Activated CD4-positive, alpha-beta T cell treated with anti-CD3 and anti-CD28 coated beads for 24 hours (primary cell): ENCODE results near the gene SLC44A2.
"Not testable (repeated sequence)": the region's sequence is repeated elsewhere in the genome, so short reads cannot be mapped to it uniquely, and the experiment has no call there.

ENCODE experiments used
- DNase-seq, 2 donors: peaks; one replicate each; pipeline ENCODE4 v3.0.0-alpha.2; 2020; ENCODE audit warnings: low read depth in 2 of 2

SLC44A2 gene

DNA sequence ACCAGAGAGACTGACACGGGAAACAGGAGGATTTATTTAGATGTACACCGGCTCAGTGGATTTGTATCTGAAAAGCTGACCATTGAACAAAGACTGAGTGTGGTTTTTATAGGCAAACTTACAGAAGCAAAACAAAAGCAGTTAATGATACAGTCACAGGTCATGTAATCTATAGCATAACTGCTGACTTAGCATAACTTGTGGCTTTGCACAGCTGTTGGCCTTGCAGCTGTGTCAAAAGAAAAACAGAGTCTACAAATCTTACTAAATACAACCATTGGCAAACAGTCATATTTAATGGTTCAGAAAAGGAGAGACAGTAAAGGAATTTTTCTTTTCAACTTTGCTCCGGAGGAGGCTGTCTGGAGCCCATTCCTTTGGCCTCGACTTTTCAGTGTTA lies 26.5 kb downstream of the SLC44A2 start:
- no peak for DNase-seq

DNA sequence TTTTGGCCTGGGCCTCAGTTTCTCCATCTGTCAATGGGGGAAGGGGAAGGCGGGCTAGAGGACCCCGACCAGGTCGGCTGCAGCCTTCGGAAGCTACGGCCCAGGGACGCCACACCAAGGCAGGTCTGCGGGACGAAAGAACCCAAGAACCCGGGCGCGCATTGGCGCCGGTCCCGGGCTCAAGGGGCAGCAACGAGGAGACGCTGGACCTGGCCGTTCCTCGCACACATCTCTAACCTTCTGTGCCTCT lies 28.1 kb downstream of the SLC44A2 start:
- no peak for DNase-seq

- DNase-seq = peak; percentile 98
These were observed 28.6 kb downstream of the SLC44A2 start, which contains the start of gene ILF3 for GRCh38 chr19:10653732-10654609. Gene ILF3 (plus strand): TSS chr19:10654346. CDS start chr19:10670606, 16,260 bp downstream.

- DNase-seq = peak; percentile 49 to 52
These were observed 29.5 kb downstream of the SLC44A2 start for GRCh38 chr19:10654610-10655456.

GRCh38 chr19:10655457-10656312 lies 30.3 kb downstream of the SLC44A2 start:
- no peak for DNase-seq

GRCh38 chr19:10660346-10660745 lies 35.0 kb downstream of the SLC44A2 start:
- no peak for DNase-seq

- no peak for DNase-seq
These were observed 36.6 kb downstream of the SLC44A2 start for GRCh38 chr19:10661946-10662345.

DNA sequence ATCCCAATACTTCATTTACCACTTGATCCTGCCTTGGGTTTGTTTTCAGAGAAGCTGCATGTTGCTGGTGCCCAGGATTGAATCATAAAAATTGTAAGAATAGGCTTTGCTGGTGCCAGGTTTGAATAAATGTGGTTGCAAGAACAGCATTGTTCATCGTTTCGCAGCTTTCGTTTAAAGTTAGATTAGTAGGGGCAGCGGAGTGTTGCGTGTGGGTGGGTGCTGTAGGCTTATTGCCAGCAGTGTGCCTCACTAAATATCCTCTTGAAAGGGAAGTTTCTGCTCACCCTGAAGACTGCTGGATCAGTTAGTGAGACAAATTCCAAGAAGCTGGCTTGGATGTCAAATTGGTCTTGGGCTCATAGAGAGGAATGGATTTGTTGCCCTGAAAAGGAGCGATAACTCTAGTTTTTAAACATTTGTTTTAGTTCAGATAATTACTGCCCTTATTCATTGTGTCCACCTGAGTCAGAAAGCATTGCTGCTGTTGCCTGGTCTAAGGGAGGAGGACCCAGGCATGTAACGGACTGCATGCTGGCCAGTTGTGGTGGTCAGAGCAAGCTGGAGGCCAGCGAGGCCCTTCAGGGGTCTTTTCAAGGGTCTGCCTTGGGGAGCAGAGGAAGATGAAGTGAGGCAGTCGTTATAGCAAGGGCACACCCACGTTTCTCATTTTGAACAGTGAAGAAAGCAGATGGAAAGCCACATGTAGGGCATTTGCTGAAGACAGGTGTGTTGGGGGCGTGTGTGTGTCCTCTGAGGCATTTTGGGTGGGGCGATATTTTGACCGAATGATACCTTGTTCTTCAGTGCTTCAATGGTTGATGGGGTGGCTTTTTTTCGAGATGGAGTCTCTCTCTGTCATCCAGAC lies 37.3 kb downstream of the SLC44A2 start:
- no peak for DNase-seq

DNA sequence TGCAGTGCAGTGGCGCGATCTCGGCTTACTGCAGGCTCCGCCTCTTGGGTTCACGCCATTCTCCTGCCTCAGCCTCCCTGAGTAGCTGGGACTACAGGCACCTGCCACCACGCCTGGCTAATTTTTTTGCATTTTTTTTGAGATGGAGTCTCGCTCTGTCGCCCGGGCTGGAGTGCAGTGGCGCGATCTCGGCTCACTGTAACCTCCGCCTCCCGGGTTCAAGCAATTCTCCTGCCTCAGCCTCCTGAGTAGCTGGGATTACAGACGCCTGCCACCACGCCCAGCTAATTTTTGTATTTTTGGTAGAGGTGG lies 37.9 kb downstream of the SLC44A2 start:
- not testable (repeated sequence) for DNase-seq

DNA sequence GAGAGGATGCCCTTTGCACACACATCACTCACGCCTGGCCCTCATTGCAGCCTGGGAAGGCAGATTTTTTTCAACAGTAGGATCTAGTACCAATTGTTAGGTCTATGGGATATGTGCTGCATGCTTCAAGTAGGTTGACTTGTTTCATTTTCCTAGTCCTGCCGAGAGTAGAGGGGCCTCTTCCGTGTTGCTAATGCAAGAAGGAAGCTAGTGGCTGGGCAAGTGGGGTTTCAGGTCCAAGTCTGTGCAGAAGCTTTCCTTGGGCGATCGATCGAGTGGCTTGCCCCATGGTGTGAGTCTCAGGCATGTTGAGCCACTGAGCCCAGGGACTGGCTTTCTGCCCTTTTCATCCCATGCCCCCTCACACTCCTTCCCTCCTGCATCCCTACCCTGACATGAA lies 42.5 kb downstream of the SLC44A2 start:
- no peak for DNase-seq

- no peak for DNase-seq
These were observed 43.9 kb downstream of the SLC44A2 start for GRCh38 chr19:10669246-10669645.

- no peak for DNase-seq
These were observed 44.8 kb downstream of the SLC44A2 start for GRCh38 chr19:10670182-10670581.

- DNase-seq = no peak
These were observed 45.8 kb downstream of the SLC44A2 start for GRCh38 chr19:10670876-10671804.

DNA sequence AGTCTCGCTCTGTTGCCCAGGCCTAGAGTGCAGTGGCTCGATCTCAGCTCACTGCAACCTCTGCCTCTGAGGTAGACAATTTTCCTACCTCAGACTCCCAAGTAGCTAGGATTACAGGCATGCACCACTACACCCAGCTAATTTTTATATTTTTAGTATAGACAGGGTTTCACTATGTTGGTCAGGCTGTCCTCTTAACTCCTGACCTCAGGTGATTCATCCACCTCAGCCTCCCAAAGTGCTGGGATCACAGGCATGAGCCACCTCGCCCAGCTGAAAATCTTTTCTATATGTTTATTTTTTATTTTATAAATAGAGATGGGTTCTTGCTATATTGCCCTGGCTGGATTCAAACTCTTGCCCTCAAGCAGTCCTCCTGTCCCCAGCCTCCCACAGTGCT lies 46.6 kb downstream of the SLC44A2 start:
- DNase-seq = not testable (repeated sequence)

GRCh38 chr19:10675214-10675613 lies 49.9 kb downstream of the SLC44A2 start:
- not testable (repeated sequence) for DNase-seq

DNA sequence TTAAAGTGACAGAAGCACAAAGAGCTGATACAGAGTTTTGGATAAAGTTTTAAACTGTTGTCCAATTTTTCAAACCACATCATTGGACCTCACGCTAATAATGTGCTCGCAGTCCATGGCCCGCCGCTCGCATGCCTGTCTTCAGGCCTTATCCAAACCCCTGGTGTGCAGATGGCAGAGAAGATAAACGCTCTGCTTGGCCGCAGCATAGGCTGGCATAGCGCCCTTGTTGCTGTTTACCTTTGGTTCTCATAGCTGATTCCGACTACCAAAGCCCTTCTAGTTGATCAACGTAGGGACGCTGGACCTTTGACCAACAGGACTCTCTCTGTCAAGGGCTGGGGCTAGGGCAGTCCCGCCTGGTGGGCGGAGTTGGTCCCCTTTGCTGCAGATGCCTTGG lies 52.4 kb downstream of the SLC44A2 start:
- DNase-seq = no peak

- DNase-seq = no peak
These were observed 53.5 kb downstream of the SLC44A2 start for GRCh38 chr19:10678813-10679212.

DNA sequence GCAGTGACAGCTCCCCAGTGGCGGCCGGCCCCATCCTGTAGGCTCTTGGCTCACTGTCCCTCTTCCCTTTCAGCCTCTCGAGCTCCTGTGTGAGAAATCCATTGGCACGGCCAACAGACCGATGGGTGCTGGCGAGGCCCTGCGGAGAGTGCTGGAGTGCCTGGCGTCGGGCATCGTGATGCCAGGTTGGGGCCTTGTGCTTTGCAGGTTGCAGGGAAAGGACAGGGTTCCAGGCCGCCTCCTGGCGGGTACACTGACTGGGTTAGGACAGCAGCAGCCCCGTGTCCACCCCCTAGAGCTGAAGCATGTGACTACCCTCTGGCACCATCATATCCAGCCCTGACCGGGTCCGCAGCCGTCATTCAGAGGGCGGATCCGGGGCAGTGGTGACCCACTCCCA lies 54.4 kb downstream of the SLC44A2 start:
- DNase-seq = no peak

- DNase-seq = no peak
These were observed 55.3 kb downstream of the SLC44A2 start for GRCh38 chr19:10680545-10681135.

DNA sequence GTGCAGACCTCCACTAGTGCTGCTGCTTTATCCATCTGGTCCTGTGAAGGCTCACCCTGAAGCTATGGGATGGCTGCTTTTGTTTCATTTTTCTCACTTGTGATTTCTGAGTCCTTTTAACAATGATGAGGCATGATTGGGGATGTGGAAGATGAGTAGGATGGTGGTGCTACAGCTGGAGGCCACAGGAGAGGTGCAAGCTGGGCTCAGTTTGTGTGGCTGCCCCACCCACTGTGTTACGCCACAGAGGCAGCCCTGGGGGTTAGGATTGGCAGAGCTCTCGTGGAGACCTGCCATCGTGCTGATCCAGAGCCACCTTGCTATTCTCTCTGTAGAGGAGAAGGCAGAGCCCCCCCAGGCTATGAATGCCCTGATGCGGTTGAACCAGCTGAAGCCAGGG lies 56.3 kb downstream of the SLC44A2 start:
- no peak for DNase-seq
